ENCODE results near the gene TBCK. TPM values are rescaled to one million over a fixed set of nuclear protein-coding genes. Genes with fewer than 3 reads are reported as not detected.
"Not testable (repeated sequence)": the region's sequence is repeated elsewhere in the genome, so short reads cannot be mapped to it uniquely, and the experiment has no call there.

Gene TBCK
- total RNA-seq, 4 donors from 2014 or later, result 25.3 to 40.0 (median 37.2) TPM

- DNase-seq (ENCODE audit: low spot score), result no peak
- no peak for TF ChIP-seq CTCF (IDR thresholded peaks at IDR 0.05)
- no peak for ATAC-seq (ENCODE audit: low FRiP score)
These were observed 201.7 kb downstream of the TBCK start for GRCh38 chr4:106114270-106114669.

DNA sequence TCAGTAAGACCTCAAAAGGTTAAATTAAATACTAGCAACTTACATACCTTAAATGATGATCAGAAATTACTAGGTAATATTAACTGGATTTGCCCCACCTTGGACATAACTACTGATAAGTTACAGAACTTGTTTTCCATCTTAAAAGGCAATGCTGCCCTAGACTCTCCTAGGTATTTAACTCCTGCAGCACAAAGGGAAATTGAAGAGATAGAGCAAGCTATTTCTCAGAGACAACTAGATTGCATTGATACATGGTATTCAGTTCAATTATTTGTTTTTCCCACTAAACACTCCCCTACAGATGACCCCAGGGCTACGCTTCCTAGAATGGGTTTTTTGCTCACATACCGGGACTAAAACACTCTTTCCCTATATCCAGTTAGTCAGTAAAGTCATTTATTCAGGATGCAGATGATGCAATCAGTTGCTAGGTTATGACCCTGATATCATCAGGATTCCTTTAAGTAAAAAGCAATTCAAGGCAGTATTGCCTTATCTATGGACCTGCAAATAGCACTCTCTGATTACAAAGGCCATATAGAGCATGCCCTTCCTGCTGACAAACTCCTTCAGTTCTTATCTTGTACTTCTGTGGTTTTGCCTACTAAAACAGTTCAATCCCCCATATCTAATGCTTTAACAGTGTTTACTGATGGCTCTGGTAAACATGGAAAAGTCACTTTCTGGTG is 204.1 kb downstream of the TBCK start:
- ATAC-seq (ENCODE audit: low FRiP score); DNase-seq (ENCODE audit: low spot score): not testable (repeated sequence)

- ATAC-seq (ENCODE audit: low FRiP score) (no peak), DNase-seq (ENCODE audit: low spot score) (no peak)
- TF ChIP-seq CTCF (IDR thresholded peaks at IDR 0.05), result no peak
These were observed 206.1 kb downstream of the TBCK start for GRCh38 chr4:106109929-106110328.

DNA sequence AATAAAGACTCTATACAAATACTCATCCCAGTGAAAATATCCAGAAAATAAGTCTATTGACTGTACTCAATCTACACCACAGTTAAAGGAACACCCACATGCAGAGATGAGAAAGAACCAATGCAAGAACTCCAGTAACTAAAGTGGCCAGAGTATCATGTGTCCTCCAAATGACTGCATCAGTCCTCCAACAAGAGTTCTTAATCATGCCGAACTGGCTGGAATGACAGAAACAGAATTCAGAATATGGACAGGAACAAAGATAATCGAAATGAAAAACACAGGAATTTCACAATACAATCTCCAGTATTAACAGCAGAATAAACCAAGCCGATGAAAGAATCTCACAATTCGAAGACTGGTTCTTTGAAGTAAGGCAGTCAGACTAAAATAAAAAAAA is 210.3 kb downstream of the TBCK start:
- ATAC-seq (ENCODE audit: low FRiP score) (no peak), DNase-seq (ENCODE audit: low spot score) (no peak)
- no peak for TF ChIP-seq CTCF (IDR thresholded peaks at IDR 0.05)

GRCh38 chr4:106104276-106104675 is 211.7 kb downstream of the TBCK start:
- TF ChIP-seq CTCF (IDR thresholded peaks at IDR 0.05), result no peak
- no peak for ATAC-seq (ENCODE audit: low FRiP score)
- no peak for DNase-seq (ENCODE audit: low spot score)

GRCh38 chr4:106096454-106096853 is 219.6 kb downstream of the TBCK start:
- no peak for TF ChIP-seq CTCF (IDR thresholded peaks at IDR 0.05)
- DNase-seq (ENCODE audit: low spot score) (no peak), ATAC-seq (ENCODE audit: low FRiP score) (no peak)

- DNase-seq (ENCODE audit: low spot score), result no peak
- no peak for ATAC-seq (ENCODE audit: low FRiP score)
- TF ChIP-seq CTCF (IDR thresholded peaks at IDR 0.05), result no peak
These were observed 220.6 kb downstream of the TBCK start for GRCh38 chr4:106095408-106095807.
